Measurements from ENCODE around the gene C1QTNF9B.
"Not testable (repeated sequence)": the region's sequence is repeated elsewhere in the genome, so short reads cannot be mapped to it uniquely, and the experiment has no call there.

Gene C1QTNF9B

GRCh38 chr13:23899555-23899954 lies 2.3 kb upstream of the C1QTNF9B start:
- POLR2A ChIA-PET (ENCODE audit: low non-redundant PET): no interaction called here
- CTCF ChIA-PET: interaction anchor here (0.6 to 1.0 kb wide), 4 partner anchors 314 to 439 kb away, joined by 3 read pairs; no protein-coding TSS in a partner anchor
- TF ChIP-seq CTCF (conservative IDR thresholded peaks at IDR 0.05; ENCODE audit: low read depth): peak; percentile 63
- peak; percentile 32 for DNase-seq (ENCODE audit: low spot score)
- no peak overlapping the region for H3K27ac ChIP-seq

GRCh38 chr13:23898101-23898500 lies 799 bp upstream of the C1QTNF9B start:
- CTCF ChIA-PET: no interaction called here
- TF ChIP-seq CTCF (conservative IDR thresholded peaks at IDR 0.05; ENCODE audit: low read depth): no peak

GRCh38 chr13:23894746-23895145 lies 2.6 kb downstream of the C1QTNF9B start:
- DNase-seq (ENCODE audit: low spot score); CTCF ChIA-PET; H3K27ac ChIP-seq; POLR2A ChIA-PET (ENCODE audit: low non-redundant PET): not testable (repeated sequence)

More at GRCh38 chr13:23898101-23898500, 799 bp upstream of the C1QTNF9B start:
- H3K27ac ChIP-seq: no peak overlapping the region
- no peak for DNase-seq (ENCODE audit: low spot score)
- POLR2A ChIA-PET (ENCODE audit: low non-redundant PET): no interaction called here

GRCh38 chr13:23893791-23894190 lies 3.5 kb downstream of the C1QTNF9B start:
- DNase-seq (ENCODE audit: low spot score); CTCF ChIA-PET; POLR2A ChIA-PET (ENCODE audit: low non-redundant PET); H3K27ac ChIP-seq: not testable (repeated sequence)

- ChIA-PET POLR2A (ENCODE audit: low non-redundant PET) (no interaction called here), CTCF (interaction anchor here (0.6 to 0.7 kb wide), 3 partner anchors 137 to 468 kb away, joined by 4 to 5 read pairs (median 5); no protein-coding TSS in a partner anchor)
Observed at GRCh38 chr13:23889615-23890607, 7.4 kb downstream of the C1QTNF9B start.

GRCh38 chr13:23888658-23889614 lies 8.4 kb downstream of the C1QTNF9B start, which contains the start of gene MIPEP:
TSS of gene MIPEP (minus strand) at chr13:23889400. CDS start at chr13:23889320, 80 bp downstream.
- ChIA-PET POLR2A (ENCODE audit: low non-redundant PET) (interaction anchor here (1.3 kb wide), 1 partner anchor 21 kb away, joined by 3 read pairs; no protein-coding TSS in a partner anchor), CTCF (interaction anchor here (0.6 kb wide), 1 partner anchor 314 kb away, joined by 3 read pairs; no protein-coding TSS in a partner anchor)
- peak within 1 kb of the TSS; percentile 90 for H3K27ac ChIP-seq
- DNase-seq (ENCODE audit: low spot score): peak; percentile 91
- peak; percentile 87 for TF ChIP-seq CTCF (conservative IDR thresholded peaks at IDR 0.05; ENCODE audit: low read depth)

More at GRCh38 chr13:23889615-23890607, 7.4 kb downstream of the C1QTNF9B start:
- TF ChIP-seq CTCF (conservative IDR thresholded peaks at IDR 0.05; ENCODE audit: low read depth): peak; percentile 28
- DNase-seq (ENCODE audit: low spot score): peak; percentile 12
- H3K27ac ChIP-seq: peak overlapping the region; percentile 90

GRCh38 chr13:23884361-23884760 lies 12.9 kb downstream of the C1QTNF9B start:
- CTCF ChIA-PET: interaction anchor here (0.5 kb wide), 1 partner anchor 9 kb away, joined by 8 read pairs; no protein-coding TSS in a partner anchor

More at GRCh38 chr13:23884361-23884760, 12.9 kb downstream of the C1QTNF9B start:
- H3K27ac ChIP-seq; POLR2A ChIA-PET (ENCODE audit: low non-redundant PET); DNase-seq (ENCODE audit: low spot score): not testable (repeated sequence)
